GM10248 (cell line): ENCODE results near the gene NUDT2.

ENCODE experiments used
- CTCF ChIA-PET: fragments of 300-600 bp; sonication (Branson Sonifier 250); formaldehyde crosslinking; extraction: SDS; loops from one replicate; lab custom pipeline; 2021; ENCODE audit warnings: antibody characterized with exemption; lab: Yijun Ruan, JAX
- POLR2A ChIA-PET: fragments of 350-650 bp; sonication (Branson Sonifier 250); formaldehyde crosslinking; extraction: SDS; loops from one replicate; lab custom pipeline; 2020; ENCODE audit warnings: antibody characterized with exemption; lab: Yijun Ruan, JAX
- DNase-seq: peaks from one replicate; pipeline ENCODE4 v3.0.0; 2012; ENCODE audit errors: extremely low spot score
- CTCF ChIP-seq: IDR thresholded peaks from 2 replicates; pipeline ENCODE4 v1.5.1; 2012; ENCODE audit warnings: mild to moderate bottlenecking, low read depth; ENCODE audit errors: extremely low read depth, missing control alignments, control extremely low read depth

NUDT2 gene

GRCh38 chr9:34375901-34376595, 46.7 kb downstream of the NUDT2 start:
- ChIA-PET POLR2A (interaction anchor here (2.0 kb wide), 1 partner anchor 41 kb away, joined by 9 read pairs; no protein-coding TSS in a partner anchor), CTCF (interaction anchor here (1.0 to 9.0 kb wide), 10 partner anchors 9 to 303 kb away, joined by 3 to 162 read pairs (median 3); no protein-coding TSS in a partner anchor)
- peak; percentile 59 for DNase-seq
- TF ChIP-seq CTCF, result no peak

GRCh38 chr9:34376596-34377403, 47.4 kb downstream of the NUDT2 start, which contains the start of gene MYORG:
TSS of gene MYORG (minus strand) at chr9:34376898. CDS start at chr9:34372943, 3,955 bp downstream.
- CTCF ChIA-PET, result interaction anchor here (0.7 to 9.0 kb wide), 14 partner anchors 10 to 227 kb away, joined by 3 to 162 read pairs (median 4); no protein-coding TSS in a partner anchor
- no peak for TF ChIP-seq CTCF
- peak; percentile 99 for DNase-seq
- POLR2A ChIA-PET, result interaction anchor here (2.0 kb wide), 1 partner anchor 42 kb away, joined by 9 read pairs; no protein-coding TSS in a partner anchor

GRCh38 chr9:34377404-34377746, 48.0 kb downstream of the NUDT2 start:
- ChIA-PET CTCF (interaction anchor here (0.7 to 9.0 kb wide), 14 partner anchors 15 to 563 kb away, joined by 3 to 162 read pairs (median 5); no protein-coding TSS in a partner anchor), POLR2A (interaction anchor here (2.0 kb wide), 1 partner anchor 42 kb away, joined by 9 read pairs; no protein-coding TSS in a partner anchor)
- peak; percentile 16 for DNase-seq
- no peak for TF ChIP-seq CTCF

GRCh38 chr9:34378376-34379060, 49.1 kb downstream of the NUDT2 start:
- DNase-seq, result peak; percentile 4
- TF ChIP-seq CTCF, result no peak
- POLR2A ChIA-PET, result interaction anchor here (0.8 kb wide), 1 partner anchor 44 kb away, joined by 3 read pairs; no protein-coding TSS in a partner anchor
- CTCF ChIA-PET, result interaction anchor here (0.6 to 9.0 kb wide), 38 partner anchors 10 to 566 kb away, joined by 3 to 162 read pairs (median 4); partner anchors contain the start of gene SIGMAR1

GRCh38 chr9:34379334-34380033, 50.1 kb downstream of the NUDT2 start:
- ChIA-PET POLR2A (interaction anchor here (0.8 kb wide), 1 partner anchor 45 kb away, joined by 3 read pairs; no protein-coding TSS in a partner anchor), CTCF (interaction anchor here (0.6 to 9.0 kb wide), 34 partner anchors 9 to 567 kb away, joined by 3 to 162 read pairs (median 4); partner anchors contain the start of gene SIGMAR1)
- TF ChIP-seq CTCF, result peak; percentile 99
- peak; percentile 90 for DNase-seq
